IPS-NIHi11 (cell line): ENCODE results near the gene MAN1A2.
A peak's percentile ranks its signal among the peaks of the same experiment; 100 is the strongest.
"Not testable (repeated sequence)": the region's sequence is repeated elsewhere in the genome, so short reads cannot be mapped to it uniquely, and the experiment has no call there.

ENCODE experiments used
- DNase-seq: peaks from one replicate; pipeline ENCODE4 v3.0.0; 2012; ENCODE audit warnings: mixed read lengths, low spot score

Gene MAN1A2

DNA sequence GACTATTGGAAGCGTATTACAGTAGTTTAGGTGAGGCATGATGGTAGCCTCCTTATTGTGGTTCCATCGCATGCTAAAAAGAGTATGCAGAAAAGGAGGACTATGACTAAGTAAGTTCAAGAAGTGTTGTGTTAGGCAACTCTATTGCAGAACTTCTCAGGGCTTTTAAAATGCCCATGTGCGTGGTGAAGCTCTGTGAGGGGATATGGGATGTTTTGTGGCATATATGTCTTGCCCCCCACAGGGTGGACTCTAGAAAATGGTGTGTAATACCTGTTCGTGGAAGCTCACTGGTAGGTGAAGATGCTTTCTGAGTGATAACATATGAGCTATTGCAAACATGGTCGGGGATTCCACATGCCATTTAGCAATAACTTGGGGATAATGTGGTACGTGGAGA, 31.7 kb downstream of the MAN1A2 start:
- DNase-seq: no peak

- no peak for DNase-seq
Observed at GRCh38 chr1:117401761-117402160, 34.5 kb downstream of the MAN1A2 start.

DNA sequence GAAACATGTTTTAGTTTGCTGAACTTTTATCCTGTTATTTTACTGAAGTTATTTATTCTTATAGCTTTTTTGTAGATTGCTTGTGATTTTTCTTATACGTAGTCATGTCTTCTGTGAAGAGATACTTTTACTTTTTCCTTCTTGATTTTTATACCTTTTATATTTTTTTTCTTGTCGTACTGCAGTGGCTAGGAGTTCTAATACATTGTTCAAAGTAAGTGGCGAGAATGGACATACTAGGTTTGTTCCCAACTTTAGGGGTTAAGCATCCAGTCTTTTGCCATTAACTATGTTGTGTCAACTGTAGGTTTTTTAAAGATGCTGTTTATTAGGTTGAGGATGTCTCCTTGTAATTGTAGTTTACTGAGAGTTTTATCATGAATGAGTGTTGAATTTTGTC, 36.3 kb downstream of the MAN1A2 start:
- no peak for DNase-seq

DNA sequence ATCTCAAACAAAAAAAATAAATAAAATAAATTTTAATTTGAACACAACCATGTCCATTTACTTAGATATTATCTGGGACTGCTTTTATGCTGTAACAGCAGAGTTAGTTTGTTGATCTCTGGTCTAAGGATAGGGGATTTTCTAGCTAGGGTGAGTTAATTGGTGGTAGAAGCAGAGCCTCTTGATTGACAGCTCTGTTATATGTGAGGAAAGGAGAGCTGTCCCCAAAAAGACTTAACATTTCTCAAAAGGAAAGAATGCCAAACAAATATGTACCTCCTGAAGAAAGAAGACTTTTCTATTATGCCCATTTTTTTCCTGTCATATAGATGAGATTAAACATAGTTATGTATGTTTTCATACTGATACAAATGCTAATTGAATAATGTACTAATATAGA, 37.8 kb downstream of the MAN1A2 start:
- DNase-seq: no peak

DNA sequence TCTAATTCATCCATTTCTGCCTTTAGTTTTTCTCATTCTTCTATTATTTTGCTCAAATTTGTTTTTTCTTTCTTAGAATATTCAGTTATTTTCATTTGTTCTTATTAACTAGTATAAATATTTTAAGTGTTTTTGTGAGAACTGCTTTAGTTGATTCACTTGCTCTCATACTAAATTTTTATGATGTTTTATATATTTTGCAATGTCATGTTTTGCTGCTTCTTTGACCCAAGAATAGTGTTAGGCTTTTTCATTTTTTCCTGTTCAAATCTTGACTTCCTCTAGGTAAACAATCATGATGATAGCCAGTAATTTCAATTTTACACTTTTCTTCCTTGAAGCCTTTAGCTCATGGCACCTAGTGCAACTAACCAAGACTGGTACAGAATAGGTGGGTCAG, 45.2 kb downstream of the MAN1A2 start:
- no peak for DNase-seq

GRCh38 chr1:117413412-117413811, 46.2 kb downstream of the MAN1A2 start:
- DNase-seq: no peak

GRCh38 chr1:117414943-117415342, 47.7 kb downstream of the MAN1A2 start:
- DNase-seq: no peak

- DNase-seq: no peak
Observed at GRCh38 chr1:117416004-117416403, 48.8 kb downstream of the MAN1A2 start.

DNA sequence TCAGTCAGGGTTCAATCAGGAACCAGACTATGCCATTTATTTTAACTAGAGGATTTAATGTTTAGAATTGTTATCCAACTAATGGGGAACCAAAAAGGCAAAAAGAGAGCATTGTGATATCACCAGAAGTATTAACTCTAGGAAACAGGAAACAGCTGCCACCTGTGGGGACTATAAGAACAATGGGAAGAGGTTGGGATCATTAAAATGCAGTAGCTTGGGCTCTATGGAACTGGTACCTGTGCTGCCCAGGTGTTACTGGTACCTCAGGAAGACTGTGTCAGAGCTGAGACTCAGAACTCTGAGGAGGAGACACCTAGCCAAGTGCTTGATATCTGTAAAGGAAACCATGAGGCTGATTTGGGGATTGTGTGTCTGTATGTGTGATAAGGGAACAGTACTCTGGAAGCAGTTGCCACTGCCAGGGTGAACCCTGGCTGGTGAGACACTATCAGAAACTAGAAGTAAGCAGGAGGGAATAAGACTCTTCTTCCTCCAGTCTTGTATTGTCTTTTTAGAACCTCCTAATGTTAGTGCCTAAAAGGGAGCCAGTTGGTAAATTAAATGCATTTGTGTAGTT, 49.4 kb downstream of the MAN1A2 start:
- peak; percentile 16 for DNase-seq

- DNase-seq: no peak
Observed at GRCh38 chr1:117425050-117425734, 57.9 kb downstream of the MAN1A2 start.

GRCh38 chr1:117427297-117427696, 60.0 kb downstream of the MAN1A2 start:
- DNase-seq: no peak

GRCh38 chr1:117433943-117434342, 66.7 kb downstream of the MAN1A2 start:
- no peak for DNase-seq

GRCh38 chr1:117436513-117436912, 69.3 kb downstream of the MAN1A2 start:
- DNase-seq: no peak

DNA sequence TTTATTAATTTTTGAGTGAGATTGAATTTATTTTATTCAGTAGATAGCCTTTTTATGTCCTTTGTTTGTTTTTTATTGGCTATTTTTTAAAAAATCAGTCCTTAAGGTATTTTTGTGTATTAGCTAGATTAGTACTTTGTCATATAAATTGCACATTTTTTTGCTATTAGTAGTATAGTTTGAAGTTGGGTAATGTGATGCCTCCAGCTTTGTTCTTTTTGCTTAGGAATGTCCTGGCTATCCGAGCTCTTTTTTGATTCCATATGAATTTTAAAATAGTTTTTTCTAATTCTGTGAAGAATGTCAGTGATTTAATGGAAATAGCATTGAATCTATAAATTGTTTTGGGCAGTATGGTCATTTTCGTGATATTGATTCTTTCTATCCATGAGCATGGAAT, 80.4 kb downstream of the MAN1A2 start:
- DNase-seq: no peak

- no peak for DNase-seq
Observed at GRCh38 chr1:117452216-117452615, 85.0 kb downstream of the MAN1A2 start.

DNA sequence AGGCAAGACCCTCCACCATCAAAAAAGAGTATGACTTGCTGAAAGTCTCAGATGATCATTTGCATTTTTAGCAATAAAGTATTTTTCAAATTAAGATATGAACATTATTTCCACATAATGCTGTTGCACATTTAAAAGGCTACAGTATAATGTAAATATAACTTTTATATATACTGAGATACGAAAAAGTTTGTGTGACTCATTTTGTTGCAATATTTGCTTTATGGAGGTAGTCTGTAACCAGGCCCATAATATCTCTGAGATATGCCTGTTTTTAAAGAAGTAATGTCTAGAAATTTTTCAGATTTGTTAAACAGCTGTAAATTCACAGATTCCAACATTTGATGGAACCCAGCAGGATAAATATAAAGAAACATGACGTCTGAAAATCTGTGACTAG, 86.7 kb downstream of the MAN1A2 start:
- DNase-seq: no peak

DNA sequence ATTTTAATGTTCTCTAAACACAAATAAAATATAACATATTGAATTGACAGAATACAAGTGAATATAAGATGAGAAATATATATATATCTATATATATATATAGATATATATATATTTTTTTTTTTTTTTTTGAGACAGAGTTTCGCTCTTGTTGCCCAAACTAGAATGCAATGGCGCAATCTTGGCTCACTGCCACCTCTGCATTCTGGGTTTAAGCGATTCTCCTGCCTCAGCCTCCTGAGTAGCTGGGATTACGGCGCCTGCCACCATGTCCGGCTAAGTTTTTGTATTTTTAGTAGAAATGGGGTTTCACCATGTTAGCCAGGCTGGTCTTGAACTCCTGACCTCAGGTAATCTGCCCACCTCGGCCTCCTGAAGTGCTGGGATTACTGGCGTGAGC, 91.2 kb downstream of the MAN1A2 start:
- not testable (repeated sequence) for DNase-seq

DNA sequence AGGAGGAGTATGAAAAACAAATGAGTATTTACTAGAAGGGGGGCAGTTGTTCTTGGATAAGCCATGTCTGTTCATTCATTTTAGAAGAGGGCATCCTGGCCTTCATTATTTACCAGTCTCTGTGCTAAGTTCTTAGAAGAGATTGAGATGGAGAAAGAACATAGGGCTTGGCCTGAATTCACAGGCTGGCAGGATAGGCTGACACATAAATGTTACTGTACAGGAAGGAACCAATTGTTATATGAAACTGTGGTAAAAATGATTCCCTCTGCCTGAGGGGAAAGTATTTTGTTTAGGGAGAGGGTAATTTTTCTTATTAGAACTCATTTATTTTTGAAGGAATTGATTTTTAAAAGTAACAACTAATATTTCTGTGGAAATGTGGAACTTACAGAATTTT, 99.5 kb downstream of the MAN1A2 start:
- no peak for DNase-seq

- DNase-seq: no peak
Observed at GRCh38 chr1:117467336-117467735, 100.1 kb downstream of the MAN1A2 start.

DNA sequence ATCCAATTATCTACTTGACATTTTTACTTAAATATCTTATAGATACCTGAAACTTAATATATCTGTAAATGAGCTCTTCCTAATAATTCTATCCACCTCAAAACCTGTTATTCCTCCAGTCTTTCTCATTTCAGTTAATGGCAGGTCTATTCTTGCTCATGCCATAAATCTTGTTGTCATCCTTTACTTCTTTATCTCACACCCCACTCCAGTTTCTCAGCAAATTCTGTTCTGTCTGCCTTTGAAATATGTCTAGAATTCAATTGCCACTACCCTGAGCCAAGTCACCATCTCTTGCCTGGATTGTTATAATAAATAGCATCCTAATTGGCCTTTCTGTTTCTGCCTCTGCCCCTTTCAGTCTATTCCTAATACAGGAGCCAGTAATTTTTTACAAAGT, 105.8 kb downstream of the MAN1A2 start:
- no peak for DNase-seq

DNA sequence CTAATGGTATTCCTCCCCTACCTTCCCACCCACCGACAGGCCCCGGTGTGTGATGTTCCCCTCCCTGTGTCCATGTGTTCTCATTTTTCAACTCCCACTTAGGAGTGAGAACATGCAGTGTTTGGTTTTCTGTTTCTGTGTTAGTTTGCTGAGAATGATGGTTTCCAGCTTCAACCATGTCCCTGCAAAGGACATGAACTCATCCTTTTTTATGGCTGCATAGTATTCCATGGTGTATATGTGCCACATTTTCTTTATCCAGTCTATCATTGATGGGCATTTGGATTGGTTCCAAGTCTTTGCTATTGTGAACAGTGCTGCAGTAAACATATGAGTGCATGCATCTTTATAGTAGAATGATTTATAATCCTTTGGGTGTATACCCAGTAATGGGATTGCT, 108.2 kb downstream of the MAN1A2 start:
- not testable (repeated sequence) for DNase-seq

GRCh38 chr1:117479086-117479485, 111.8 kb downstream of the MAN1A2 start:
- no peak for DNase-seq

DNA sequence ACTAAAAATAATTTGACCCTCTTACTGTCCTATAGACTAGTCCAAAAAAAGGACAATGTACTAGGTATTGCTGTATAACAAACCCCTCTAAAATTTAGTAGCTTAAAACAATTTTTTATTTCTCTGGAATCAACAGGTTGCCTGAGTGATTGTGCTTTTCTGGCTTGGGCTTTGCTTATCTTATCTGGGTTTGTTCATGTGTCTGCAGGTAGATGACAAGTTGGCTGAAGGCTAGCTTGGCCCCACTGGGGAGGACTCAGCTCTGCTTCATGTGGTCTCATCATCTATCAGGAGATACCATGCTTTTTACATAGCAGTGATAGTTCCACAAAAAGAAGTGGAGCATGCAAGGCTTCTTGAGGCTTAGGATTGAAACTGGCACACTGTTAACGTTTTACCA, 114.2 kb downstream of the MAN1A2 start:
- DNase-seq: no peak

GRCh38 chr1:117493906-117494305, 126.7 kb downstream of the MAN1A2 start:
- DNase-seq: no peak
